Measurements from ENCODE around the gene PHF1.

GRCh38 chr6:33391922-33392594, 18.8 kb upstream of the PHF1 start:
- TF ChIP-seq, protein P1, sequence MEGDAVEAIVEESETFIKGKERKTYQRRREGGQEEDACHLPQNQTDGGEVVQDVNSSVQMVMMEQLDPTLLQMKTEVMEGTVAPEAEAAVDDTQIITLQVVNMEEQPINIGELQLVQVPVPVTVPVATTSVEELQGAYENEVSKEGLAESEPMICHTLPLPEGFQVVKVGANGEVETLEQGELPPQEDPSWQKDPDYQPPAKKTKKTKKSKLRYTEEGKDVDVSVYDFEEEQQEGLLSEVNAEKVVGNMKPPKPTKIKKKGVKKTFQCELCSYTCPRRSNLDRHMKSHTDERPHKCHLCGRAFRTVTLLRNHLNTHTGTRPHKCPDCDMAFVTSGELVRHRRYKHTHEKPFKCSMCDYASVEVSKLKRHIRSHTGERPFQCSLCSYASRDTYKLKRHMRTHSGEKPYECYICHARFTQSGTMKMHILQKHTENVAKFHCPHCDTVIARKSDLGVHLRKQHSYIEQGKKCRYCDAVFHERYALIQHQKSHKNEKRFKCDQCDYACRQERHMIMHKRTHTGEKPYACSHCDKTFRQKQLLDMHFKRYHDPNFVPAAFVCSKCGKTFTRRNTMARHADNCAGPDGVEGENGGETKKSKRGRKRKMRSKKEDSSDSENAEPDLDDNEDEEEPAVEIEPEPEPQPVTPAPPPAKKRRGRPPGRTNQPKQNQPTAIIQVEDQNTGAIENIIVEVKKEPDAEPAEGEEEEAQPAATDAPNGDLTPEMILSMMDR (IDR thresholded peaks at IDR 0.05): no peak
- TF ChIP-seq POLR2A (IDR thresholded peaks at IDR 0.05): no peak
- no peak for TF ChIP-seq POLR2AphosphoS5 (IDR thresholded peaks at IDR 0.05; ENCODE audit: insufficient read depth in 1 of 2, low read depth in 1 of 2)

Data from vagina (tissue), 2 donors.